Hepatocyte (in vitro differentiated cells): Measurements from ENCODE around the gene LEP. TPM values are rescaled to one million over a fixed set of nuclear protein-coding genes. Genes with fewer than 3 reads are reported as not detected.

Source experiments
- DNase-seq: peaks from one replicate; pipeline ENCODE4 v3.0.0-alpha.2; 2016; ENCODE audit warnings: low spot score
- H2AFZ ChIP-seq: fragments of 200-600 bp; sonication (generic); 2 replicates; pipeline ENCODE4 v1.6.0; 2016; ENCODE audit warnings: antibody characterized with exemption, mild to moderate bottlenecking
- H3K27ac ChIP-seq: fragments of 200-600 bp; sonication (generic); 2 replicates; pipeline ENCODE4 v1.5.1; 2016; ENCODE audit warnings: mild to moderate bottlenecking
- H3K27me3 ChIP-seq: fragments of 200-600 bp; sonication (generic); 2 replicates; pipeline ENCODE4 v1.6.1; 2016
- H3K36me3 ChIP-seq: fragments of 200-600 bp; sonication (generic); replicated peaks from 2 replicates; pipeline ENCODE4 v1.5.1; 2016; ENCODE audit warnings: low read depth; ENCODE audit not compliant: insufficient read depth
- H3K4me1 ChIP-seq: fragments of 200-600 bp; sonication (generic); 2 replicates; pipeline ENCODE4 v1.5.1; 2016; ENCODE audit warnings: mild to moderate bottlenecking, moderate library complexity; ENCODE audit not compliant: insufficient read depth
- H3K4me2 ChIP-seq: fragments of 200-600 bp; sonication (generic); 2 replicates; pipeline ENCODE4 v1.6.0; 2016
- H3K4me3 ChIP-seq: fragments of 200-600 bp; sonication (generic); 2 replicates; pipeline ENCODE4 v1.5.1; 2016; ENCODE audit warnings: mild to moderate bottlenecking
- H3K79me2 ChIP-seq: fragments of 200-600 bp; sonication (generic); 2 replicates; pipeline ENCODE4 v1.6.0; 2017; ENCODE audit warnings: mild to moderate bottlenecking
- H3K9me2 ChIP-seq: fragments of 200-600 bp; sonication (generic); replicated peaks from 2 replicates; pipeline ENCODE4 v1.6.0; 2017; ENCODE audit warnings: mild to moderate bottlenecking; ENCODE audit not compliant: insufficient read depth
- H3K9me3 ChIP-seq: fragments of 200-600 bp; sonication (generic); 2 replicates; pipeline ENCODE4 v1.5.1; 2016; ENCODE audit warnings: low read depth, mild to moderate bottlenecking
- H4K20me1 ChIP-seq: fragments of 200-600 bp; sonication (generic); 2 replicates; pipeline ENCODE4 v1.6.0; 2016; ENCODE audit warnings: mild to moderate bottlenecking; ENCODE audit not compliant: insufficient read depth, poor library complexity, severe bottlenecking
- EZH2 ChIP-seq: fragments of 200-600 bp; sonication (generic); IDR thresholded peaks from 2 replicates; pipeline ENCODE4 v1.6.1; 2016; ENCODE audit warnings: antibody characterized with exemption, mild to moderate bottlenecking, borderline replicate concordance
- EZH2phosphoT487 ChIP-seq: fragments of 200-600 bp; sonication (generic); IDR thresholded peaks from one replicate; pipeline ENCODE4 v1.6.1; 2018; ENCODE audit warnings: antibody characterized with exemption, mild to moderate bottlenecking, low read depth, moderate library complexity; ENCODE audit not compliant: unreplicated experiment, severe bottlenecking
- WGBS: methylation state at CpG from one replicate; pipeline ENCODE4 v1.1.6; 2016; ENCODE audit warnings: low lambda C conversion rate; ENCODE audit errors: missing lambda C conversion rate; 5-methylcytosine and 5-hydroxymethylcytosine counted together
- polyA plus RNA-seq: library from polyadenylated mRNA; unstranded; fragments of >200 nt; fragmentation: Nextera tagmentation; extraction: Ambion mirVana; gene quantifications from 2 replicates; pipeline ENCODE4 v1.2.1, GENCODE V29; 2016
- total RNA-seq: library from RNA; depleted of rRNA; stranded (reverse); fragments of >200 nt; gene quantifications from 2 replicates; pipeline ENCODE4 v1.2.3, GENCODE V29; 2014
- TF ChIP-seq, protein P1 (sequence below): fragments of 200-600 bp; sonication (generic); IDR thresholded peaks from 2 replicates; pipeline ENCODE4 v1.5.1; 2016; ENCODE audit warnings: antibody characterized with exemption, mild to moderate bottlenecking; ENCODE audit not compliant: poor library complexity

LEP gene
- total RNA-seq (not detected in 2 replicates), polyA plus RNA-seq (not detected in 2 replicates)

DNA sequence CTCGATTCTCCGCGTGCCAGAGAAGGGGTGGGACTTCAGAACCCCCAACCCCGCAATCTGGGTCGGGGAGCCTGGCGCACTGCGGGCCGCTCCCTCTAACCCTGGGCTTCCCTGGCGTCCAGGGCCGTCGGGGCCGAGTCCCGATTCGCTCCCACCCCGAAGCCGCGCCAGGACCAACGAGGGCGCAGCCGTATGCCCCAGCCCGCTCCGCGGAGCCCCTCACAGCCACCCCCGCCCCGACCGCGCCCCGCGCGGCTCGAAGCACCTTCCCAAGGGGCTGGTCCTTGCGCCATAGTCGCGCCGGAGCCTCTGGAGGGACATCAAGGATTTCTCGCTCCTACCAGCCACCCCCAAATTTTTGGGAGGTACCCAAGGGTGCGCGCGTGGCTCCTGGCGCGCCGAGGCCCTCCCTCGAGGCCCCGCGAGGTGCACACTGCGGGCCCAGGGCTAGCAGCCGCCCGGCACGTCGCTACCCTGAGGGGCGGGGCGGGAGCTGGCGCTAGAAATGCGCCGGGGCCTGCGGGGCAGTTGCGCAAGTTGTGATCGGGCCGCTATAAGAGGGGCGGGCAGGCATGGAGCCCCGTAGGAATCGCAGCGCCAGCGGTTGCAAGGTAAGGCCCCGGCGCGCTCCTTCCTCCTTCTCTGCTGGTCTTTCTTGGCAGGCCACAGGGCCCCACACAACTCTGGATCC, at the start of gene LEP:
LEP (plus strand) TSS at position 583 of the 691 bp plus-strand sequence. CDS start 10,741 bp downstream, outside the sequence.
- Histone ChIP-seq H3K4me2 (no peak within 1 kb of the TSS), H3K36me3 (no peaks in the 10 kb centered on the region), H3K9me3 (no peaks in the 10 kb centered on the region), H3K4me1 (no peaks in the 10 kb centered on the region), H3K27ac (no peak within 1 kb of the TSS), H4K20me1 (no peaks in the 10 kb centered on the region), H3K27me3 (no peaks in the 10 kb centered on the region), H2AFZ (no peak within 1 kb of the TSS), H3K79me2 (no peaks in the 10 kb centered on the region), H3K4me3 (no peak within 1 kb of the TSS), H3K9me2 (no peaks in the 10 kb centered on the region)
- WGBS: 97% methylated on average over 25 of the region's 67 CpGs
- TF ChIP-seq, protein P1, sequence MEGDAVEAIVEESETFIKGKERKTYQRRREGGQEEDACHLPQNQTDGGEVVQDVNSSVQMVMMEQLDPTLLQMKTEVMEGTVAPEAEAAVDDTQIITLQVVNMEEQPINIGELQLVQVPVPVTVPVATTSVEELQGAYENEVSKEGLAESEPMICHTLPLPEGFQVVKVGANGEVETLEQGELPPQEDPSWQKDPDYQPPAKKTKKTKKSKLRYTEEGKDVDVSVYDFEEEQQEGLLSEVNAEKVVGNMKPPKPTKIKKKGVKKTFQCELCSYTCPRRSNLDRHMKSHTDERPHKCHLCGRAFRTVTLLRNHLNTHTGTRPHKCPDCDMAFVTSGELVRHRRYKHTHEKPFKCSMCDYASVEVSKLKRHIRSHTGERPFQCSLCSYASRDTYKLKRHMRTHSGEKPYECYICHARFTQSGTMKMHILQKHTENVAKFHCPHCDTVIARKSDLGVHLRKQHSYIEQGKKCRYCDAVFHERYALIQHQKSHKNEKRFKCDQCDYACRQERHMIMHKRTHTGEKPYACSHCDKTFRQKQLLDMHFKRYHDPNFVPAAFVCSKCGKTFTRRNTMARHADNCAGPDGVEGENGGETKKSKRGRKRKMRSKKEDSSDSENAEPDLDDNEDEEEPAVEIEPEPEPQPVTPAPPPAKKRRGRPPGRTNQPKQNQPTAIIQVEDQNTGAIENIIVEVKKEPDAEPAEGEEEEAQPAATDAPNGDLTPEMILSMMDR: no peak
- TF ChIP-seq EZH2phosphoT487: no peak
- no peak for TF ChIP-seq EZH2
- no peak for DNase-seq

DNA sequence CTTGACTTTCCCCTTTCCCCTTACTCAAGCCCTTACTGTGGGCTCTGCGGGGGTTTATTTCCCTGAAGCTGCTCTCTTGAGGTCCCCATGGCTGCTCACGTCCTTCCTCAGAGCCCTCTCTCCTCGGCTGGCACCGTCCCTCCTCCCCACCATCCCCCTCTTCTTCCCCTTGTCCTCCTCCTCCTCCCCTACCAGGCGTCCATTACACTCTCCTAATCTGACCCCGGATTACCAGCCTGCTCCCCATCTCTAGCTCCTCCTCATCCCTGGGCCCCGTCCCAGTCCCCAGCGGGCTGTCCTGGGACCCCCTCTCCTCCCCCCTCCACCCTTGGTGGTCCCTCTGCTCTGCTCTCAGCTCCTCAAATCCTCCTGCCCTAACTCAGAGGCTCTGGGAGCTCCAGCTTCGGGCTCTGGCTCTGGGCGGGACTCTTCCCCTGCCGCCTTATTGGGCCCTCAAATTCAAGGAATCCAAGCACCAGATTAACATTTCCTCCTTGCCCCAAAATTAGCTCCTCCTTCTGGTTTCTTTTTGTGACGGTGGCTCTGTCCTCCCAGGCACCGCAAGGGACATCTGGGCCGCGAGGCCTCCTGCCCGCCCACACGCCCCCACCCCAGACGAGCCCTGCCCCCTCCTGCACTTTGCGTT, 48.5 kb upstream of the LEP start:
- H3K27ac ChIP-seq: no peak overlapping the region
- TF ChIP-seq EZH2 (no peak), EZH2phosphoT487 (no peak)
- TF ChIP-seq, protein P1: no peak
- peaks cover 22% of the 10 kb centered on the region for H3K27me3 ChIP-seq
- H3K4me2 ChIP-seq: no peak overlapping the region
- no peaks in the 10 kb centered on the region for H3K36me3 ChIP-seq
- H3K9me2 ChIP-seq: no peaks in the 10 kb centered on the region
- no peak overlapping the region for H3K4me3 ChIP-seq
- H2AFZ ChIP-seq: no peak overlapping the region
- no peaks in the 10 kb centered on the region for H3K4me1 ChIP-seq
- no peaks in the 10 kb centered on the region for H4K20me1 ChIP-seq
- no peak for DNase-seq
- no peaks in the 10 kb centered on the region for H3K79me2 ChIP-seq
- no peaks in the 10 kb centered on the region for H3K9me3 ChIP-seq
- WGBS: 70% methylated on average over 15 of the region's 19 CpGs

DNA sequence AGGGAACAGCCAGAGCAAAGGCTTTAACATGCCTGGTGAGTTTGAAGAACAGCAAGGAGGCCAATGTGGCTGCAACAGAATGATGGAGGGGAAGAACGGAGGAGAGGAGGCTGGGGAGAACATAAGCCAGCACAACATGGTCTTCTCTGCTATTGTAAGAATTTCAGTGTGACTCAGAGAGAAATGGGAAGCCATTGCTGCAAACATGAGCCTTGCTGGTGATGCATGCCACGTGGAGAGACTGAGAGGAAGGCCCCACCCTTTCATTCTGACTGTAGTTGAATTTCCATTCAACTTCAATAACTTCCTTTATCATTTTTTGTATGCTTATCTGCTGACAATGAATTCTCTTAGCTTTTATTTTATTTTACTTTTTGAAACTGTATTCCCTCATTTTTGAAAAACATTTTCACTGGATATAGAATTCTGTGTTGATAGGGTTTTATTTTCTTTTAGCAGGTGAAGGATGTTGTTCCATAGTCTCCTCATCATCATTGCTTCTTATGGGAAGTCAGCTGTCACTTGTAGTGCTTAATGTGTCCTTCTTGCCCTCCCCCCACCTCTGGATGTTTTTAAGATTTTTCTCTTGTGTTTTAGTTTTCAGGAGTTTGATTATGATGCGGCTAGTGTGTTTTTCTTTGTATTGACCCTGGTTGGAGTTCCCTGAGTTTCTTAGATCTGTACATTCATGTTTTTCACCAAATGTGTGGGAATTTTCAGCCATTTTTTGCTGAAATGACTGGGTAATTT, 46.4 kb upstream of the LEP start:
- Histone ChIP-seq H3K9me2 (no peaks in the 10 kb centered on the region), H3K27ac (no peak overlapping the region), H3K4me1 (no peaks in the 10 kb centered on the region), H3K36me3 (no peaks in the 10 kb centered on the region), H3K4me3 (no peak overlapping the region), H3K4me2 (no peak overlapping the region), H2AFZ (no peak overlapping the region), H3K27me3 (peaks cover 22% of the 10 kb centered on the region), H3K9me3 (no peaks in the 10 kb centered on the region), H3K79me2 (no peaks in the 10 kb centered on the region), H4K20me1 (no peaks in the 10 kb centered on the region)
- DNase-seq: no peak
- 71% methylated on average over 3 of the region's 3 CpGs for WGBS
- no peak for TF ChIP-seq EZH2phosphoT487
- TF ChIP-seq, protein P1: no peak
- TF ChIP-seq EZH2: no peak
